B cell (primary cell): ENCODE data around the gene CTDP1.

Experiments
- EZH2 ChIP-seq: IDR thresholded peaks from 2 replicates; pipeline ENCODE4 v1.6.1; 2012; ENCODE audit warnings: borderline replicate concordance, low read depth, mild to moderate bottlenecking, moderate library complexity, low read length; ENCODE audit not compliant: insufficient read depth, poor library complexity, severe bottlenecking
- TF ChIP-seq, protein P1 (sequence below): fragments of 200-600 bp; IDR thresholded peaks from one replicate; pipeline ENCODE4 v1.8.0; 2022; ENCODE audit warnings: antibody characterized with exemption, mild to moderate bottlenecking

- TF ChIP-seq, protein P1, sequence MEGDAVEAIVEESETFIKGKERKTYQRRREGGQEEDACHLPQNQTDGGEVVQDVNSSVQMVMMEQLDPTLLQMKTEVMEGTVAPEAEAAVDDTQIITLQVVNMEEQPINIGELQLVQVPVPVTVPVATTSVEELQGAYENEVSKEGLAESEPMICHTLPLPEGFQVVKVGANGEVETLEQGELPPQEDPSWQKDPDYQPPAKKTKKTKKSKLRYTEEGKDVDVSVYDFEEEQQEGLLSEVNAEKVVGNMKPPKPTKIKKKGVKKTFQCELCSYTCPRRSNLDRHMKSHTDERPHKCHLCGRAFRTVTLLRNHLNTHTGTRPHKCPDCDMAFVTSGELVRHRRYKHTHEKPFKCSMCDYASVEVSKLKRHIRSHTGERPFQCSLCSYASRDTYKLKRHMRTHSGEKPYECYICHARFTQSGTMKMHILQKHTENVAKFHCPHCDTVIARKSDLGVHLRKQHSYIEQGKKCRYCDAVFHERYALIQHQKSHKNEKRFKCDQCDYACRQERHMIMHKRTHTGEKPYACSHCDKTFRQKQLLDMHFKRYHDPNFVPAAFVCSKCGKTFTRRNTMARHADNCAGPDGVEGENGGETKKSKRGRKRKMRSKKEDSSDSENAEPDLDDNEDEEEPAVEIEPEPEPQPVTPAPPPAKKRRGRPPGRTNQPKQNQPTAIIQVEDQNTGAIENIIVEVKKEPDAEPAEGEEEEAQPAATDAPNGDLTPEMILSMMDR: no peak
- TF ChIP-seq EZH2: no peak
Measured at GRCh38 chr18:79792096-79792987, 112.7 kb downstream of the CTDP1 start.
